CMK (cell line): ENCODE data around the gene PCGF5.
A peak's percentile ranks its signal among the peaks of the same experiment; 100 is the strongest.
"Not testable (repeated sequence)": the region's sequence is repeated elsewhere in the genome, so short reads cannot be mapped to it uniquely, and the experiment has no call there.

Experiments used
- DNase-seq: peaks from one replicate; pipeline ENCODE4 v3.0.0-alpha.2; 2010; ENCODE audit warnings: low read depth

PCGF5 gene

GRCh38 chr10:91210014-91210413 lies 10.4 kb upstream of the PCGF5 start:
- DNase-seq = no peak

- no peak for DNase-seq
Observed at GRCh38 chr10:91210435-91210834, 10.0 kb upstream of the PCGF5 start.

- no peak for DNase-seq
Observed at GRCh38 chr10:91211675-91212074, 8.8 kb upstream of the PCGF5 start.

GRCh38 chr10:91214911-91215310 lies 5.6 kb upstream of the PCGF5 start:
- DNase-seq = no peak

GRCh38 chr10:91215384-91215783 lies 5.1 kb upstream of the PCGF5 start:
- DNase-seq = no peak

- DNase-seq = no peak
Observed at GRCh38 chr10:91219371-91220193, 881 bp upstream of the PCGF5 start.

GRCh38 chr10:91220954-91221675 lies 652 bp downstream of the PCGF5 start:
- no peak for DNase-seq

GRCh38 chr10:91226093-91226492 lies 5.6 kb downstream of the PCGF5 start:
- no peak for DNase-seq

- no peak for DNase-seq
Observed at GRCh38 chr10:91227576-91227975, 7.1 kb downstream of the PCGF5 start.

GRCh38 chr10:91229683-91230082 lies 9.2 kb downstream of the PCGF5 start:
- no peak for DNase-seq

GRCh38 chr10:91238191-91238590 lies 17.7 kb downstream of the PCGF5 start:
- DNase-seq = no peak

GRCh38 chr10:91239789-91240188 lies 19.3 kb downstream of the PCGF5 start:
- DNase-seq = no peak

- DNase-seq = no peak
Observed at GRCh38 chr10:91242940-91243339, 22.5 kb downstream of the PCGF5 start.

- DNase-seq = no peak
Observed at GRCh38 chr10:91247360-91248111, 27.1 kb downstream of the PCGF5 start.

GRCh38 chr10:91249700-91250099 lies 29.2 kb downstream of the PCGF5 start:
- DNase-seq = no peak

- DNase-seq = no peak
Observed at GRCh38 chr10:91250341-91250740, 29.9 kb downstream of the PCGF5 start.

GRCh38 chr10:91251430-91252056 lies 31.1 kb downstream of the PCGF5 start:
- DNase-seq = peak; percentile 8

- no peak for DNase-seq
Observed at GRCh38 chr10:91253300-91253699, 32.8 kb downstream of the PCGF5 start.

- DNase-seq = no peak
Observed at GRCh38 chr10:91257310-91257709, 36.8 kb downstream of the PCGF5 start.

- DNase-seq = not testable (repeated sequence)
Observed at GRCh38 chr10:91260417-91260816, 40.0 kb downstream of the PCGF5 start.

- DNase-seq = no peak
Observed at GRCh38 chr10:91271886-91272285, 51.4 kb downstream of the PCGF5 start.

- DNase-seq = no peak
Observed at GRCh38 chr10:91284486-91285090, 64.1 kb downstream of the PCGF5 start.
